Measurements from ENCODE around the gene MAST4. TPM values are rescaled to one million over a fixed set of nuclear protein-coding genes. Genes with fewer than 3 reads are reported as not detected.

MAST4 gene
- total and polyA plus RNA-seq, 2 of the 13 experiments (the other 11 are each of a cell fraction or from before 2014, with no cell fraction given): 3.4 to 3.7 TPM

DNA sequence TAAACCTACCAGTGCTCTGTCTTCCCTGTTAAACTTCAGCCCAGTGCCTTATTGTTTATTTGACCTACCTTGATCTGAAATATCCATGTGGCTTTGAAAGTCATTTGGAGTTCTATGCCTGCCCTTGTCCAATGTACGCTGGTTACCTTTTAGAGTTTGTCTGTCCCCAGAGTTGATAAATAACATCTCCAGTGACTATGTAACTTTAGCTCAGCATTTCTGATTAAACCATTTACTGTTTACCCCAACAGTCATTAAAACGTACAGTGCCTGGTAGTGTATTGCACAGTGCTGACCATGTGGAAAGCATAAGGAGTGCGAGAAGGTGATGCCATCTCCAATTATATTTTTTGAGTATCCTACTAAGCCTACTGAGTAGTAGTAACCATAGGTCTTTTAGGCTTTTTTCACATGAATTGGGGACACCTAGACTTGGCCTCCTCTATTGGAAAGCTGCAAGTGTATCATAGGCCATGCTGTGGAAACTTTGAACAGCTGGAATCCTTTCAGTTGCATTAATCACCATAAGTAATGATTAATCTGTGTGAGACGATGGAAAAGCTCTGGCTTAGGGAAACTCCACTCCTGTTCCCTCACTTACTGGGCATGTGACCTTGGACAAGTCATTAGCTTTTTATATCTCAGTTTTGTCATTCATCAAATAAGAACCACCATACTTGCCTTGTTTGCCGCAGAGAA lies 93.5 kb downstream of the MAST4 start:
- H4K20me1 ChIP-seq (ENCODE audit: insufficient read depth, low read length): no peaks in the 10 kb centered on the region
- in situ Hi-C loops (cut with HindIII; ENCODE audit: extremely low pct_ligation_motif_present, low pct_unique_long_range_greater_than_20kb) (no loop called here), intact Hi-C loops (cut with micrococcal nuclease; ENCODE audit: unreplicated experiment) (no loop called here)
- POLR2A ChIA-PET: no interaction called here
- H3K36me3 ChIP-seq (replicated peaks in 1 of 2; ENCODE audit: control insufficient read depth in 1 of 2, insufficient read depth in 2 of 2, low read length in 2 of 2): no peaks in the 10 kb centered on the region
- H3K27me3 ChIP-seq (ENCODE audit: control insufficient read depth in 1 of 2, insufficient read depth in 2 of 2, low read length in 2 of 2): no peaks in the 10 kb centered on the region
- WGBS (ENCODE audit: low lambda C conversion rate): 22% methylated on average over 5 of the region's 5 CpGs
- BruUV-seq (replicated peaks): no TSS peak
- no peak overlapping the region for H3K4me2 ChIP-seq (ENCODE audit: low read depth, low read length)
- no peak overlapping the region for H3K4me3 ChIP-seq (replicated peaks in 1 of 3; ENCODE audit: insufficient read depth in 1 of 3, low read depth in 2 of 3, low read length in 3 of 3)
- H3K27ac ChIP-seq (ENCODE audit: extremely low read length, insufficient read depth, low read length): no peak overlapping the region
- FAIRE-seq (no peak), ATAC-seq (no peak), DNase-seq (ENCODE audit: low spot score) (no peak)
- no peaks in the 10 kb centered on the region for H3K79me2 ChIP-seq (ENCODE audit: insufficient read depth, low read length)
- no peaks in the 10 kb centered on the region for H3K9me3 ChIP-seq (ENCODE audit: low read length)
- no peak overlapping the region for H3K9ac ChIP-seq (ENCODE audit: insufficient read depth, low read depth, low read length)
- no peak overlapping the region for H2AFZ ChIP-seq (ENCODE audit: low read length)
- H3K4me1 ChIP-seq (ENCODE audit: insufficient read depth, low read length): no peaks in the 10 kb centered on the region
- CTCF ChIA-PET (ENCODE audit: low intra/inter-chr PET ratio, low total read pairs): no interaction called here
- TF ChIP-seq RAD21 (CRISPR knock-in tag; IDR thresholded peaks at IDR 0.05): no peak
- TF ChIP-seq, protein P1, sequence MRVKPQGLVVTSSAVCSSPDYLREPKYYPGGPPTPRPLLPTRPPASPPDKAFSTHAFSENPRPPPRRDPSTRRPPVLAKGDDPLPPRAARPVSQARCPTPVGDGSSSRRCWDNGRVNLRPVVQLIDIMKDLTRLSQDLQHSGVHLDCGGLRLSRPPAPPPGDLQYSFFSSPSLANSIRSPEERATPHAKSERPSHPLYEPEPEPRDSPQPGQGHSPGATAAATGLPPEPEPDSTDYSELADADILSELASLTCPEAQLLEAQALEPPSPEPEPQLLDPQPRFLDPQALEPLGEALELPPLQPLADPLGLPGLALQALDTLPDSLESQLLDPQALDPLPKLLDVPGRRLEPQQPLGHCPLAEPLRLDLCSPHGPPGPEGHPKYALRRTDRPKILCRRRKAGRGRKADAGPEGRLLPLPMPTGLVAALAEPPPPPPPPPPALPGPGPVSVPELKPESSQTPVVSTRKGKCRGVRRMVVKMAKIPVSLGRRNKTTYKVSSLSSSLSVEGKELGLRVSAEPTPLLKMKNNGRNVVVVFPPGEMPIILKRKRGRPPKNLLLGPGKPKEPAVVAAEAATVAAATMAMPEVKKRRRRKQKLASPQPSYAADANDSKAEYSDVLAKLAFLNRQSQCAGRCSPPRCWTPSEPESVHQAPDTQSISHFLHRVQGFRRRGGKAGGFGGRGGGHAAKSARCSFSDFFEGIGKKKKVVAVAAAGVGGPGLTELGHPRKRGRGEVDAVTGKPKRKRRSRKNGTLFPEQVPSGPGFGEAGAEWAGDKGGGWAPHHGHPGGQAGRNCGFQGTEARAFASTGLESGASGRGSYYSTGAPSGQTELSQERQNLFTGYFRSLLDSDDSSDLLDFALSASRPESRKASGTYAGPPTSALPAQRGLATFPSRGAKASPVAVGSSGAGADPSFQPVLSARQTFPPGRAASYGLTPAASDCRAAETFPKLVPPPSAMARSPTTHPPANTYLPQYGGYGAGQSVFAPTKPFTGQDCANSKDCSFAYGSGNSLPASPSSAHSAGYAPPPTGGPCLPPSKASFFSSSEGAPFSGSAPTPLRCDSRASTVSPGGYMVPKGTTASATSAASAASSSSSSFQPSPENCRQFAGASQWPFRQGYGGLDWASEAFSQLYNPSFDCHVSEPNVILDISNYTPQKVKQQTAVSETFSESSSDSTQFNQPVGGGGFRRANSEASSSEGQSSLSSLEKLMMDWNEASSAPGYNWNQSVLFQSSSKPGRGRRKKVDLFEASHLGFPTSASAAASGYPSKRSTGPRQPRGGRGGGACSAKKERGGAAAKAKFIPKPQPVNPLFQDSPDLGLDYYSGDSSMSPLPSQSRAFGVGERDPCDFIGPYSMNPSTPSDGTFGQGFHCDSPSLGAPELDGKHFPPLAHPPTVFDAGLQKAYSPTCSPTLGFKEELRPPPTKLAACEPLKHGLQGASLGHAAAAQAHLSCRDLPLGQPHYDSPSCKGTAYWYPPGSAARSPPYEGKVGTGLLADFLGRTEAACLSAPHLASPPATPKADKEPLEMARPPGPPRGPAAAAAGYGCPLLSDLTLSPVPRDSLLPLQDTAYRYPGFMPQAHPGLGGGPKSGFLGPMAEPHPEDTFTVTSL (CRISPR knock-in tag; IDR thresholded peaks at IDR 0.05; ENCODE audit: borderline replicate concordance): no peak
- no peak for TF ChIP-seq ELF4 (CRISPR knock-in tag; IDR thresholded peaks at IDR 0.05; ENCODE audit: borderline replicate concordance)
- TF ChIP-seq ZKSCAN8 (CRISPR knock-in tag; IDR thresholded peaks at IDR 0.05; ENCODE audit: borderline replicate concordance): no peak
- no peak for TF ChIP-seq NFIC (IDR thresholded peaks at IDR 0.05; ENCODE audit: low read length)
- no peak for TF ChIP-seq STAT5B (CRISPR knock-in tag; IDR thresholded peaks at IDR 0.05)
- TF ChIP-seq ZNF234 (CRISPR knock-in tag; conservative IDR thresholded peaks at IDR 0.05): no peak
- TF ChIP-seq ZNF468 (CRISPR knock-in tag; IDR thresholded peaks at IDR 0.05): no peak
- no peak for TF ChIP-seq RARA (CRISPR knock-in tag; IDR thresholded peaks at IDR 0.05)
- TF ChIP-seq, protein P2, sequence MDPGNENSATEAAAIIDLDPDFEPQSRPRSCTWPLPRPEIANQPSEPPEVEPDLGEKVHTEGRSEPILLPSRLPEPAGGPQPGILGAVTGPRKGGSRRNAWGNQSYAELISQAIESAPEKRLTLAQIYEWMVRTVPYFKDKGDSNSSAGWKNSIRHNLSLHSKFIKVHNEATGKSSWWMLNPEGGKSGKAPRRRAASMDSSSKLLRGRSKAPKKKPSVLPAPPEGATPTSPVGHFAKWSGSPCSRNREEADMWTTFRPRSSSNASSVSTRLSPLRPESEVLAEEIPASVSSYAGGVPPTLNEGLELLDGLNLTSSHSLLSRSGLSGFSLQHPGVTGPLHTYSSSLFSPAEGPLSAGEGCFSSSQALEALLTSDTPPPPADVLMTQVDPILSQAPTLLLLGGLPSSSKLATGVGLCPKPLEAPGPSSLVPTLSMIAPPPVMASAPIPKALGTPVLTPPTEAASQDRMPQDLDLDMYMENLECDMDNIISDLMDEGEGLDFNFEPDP (CRISPR knock-in tag; conservative IDR thresholded peaks at IDR 0.05): no peak
- no peak for TF ChIP-seq LCORL (IDR thresholded peaks at IDR 0.05)
- TF ChIP-seq LCORL (CRISPR knock-in tag; IDR thresholded peaks at IDR 0.05): no peak
- TF ChIP-seq, protein P3, sequence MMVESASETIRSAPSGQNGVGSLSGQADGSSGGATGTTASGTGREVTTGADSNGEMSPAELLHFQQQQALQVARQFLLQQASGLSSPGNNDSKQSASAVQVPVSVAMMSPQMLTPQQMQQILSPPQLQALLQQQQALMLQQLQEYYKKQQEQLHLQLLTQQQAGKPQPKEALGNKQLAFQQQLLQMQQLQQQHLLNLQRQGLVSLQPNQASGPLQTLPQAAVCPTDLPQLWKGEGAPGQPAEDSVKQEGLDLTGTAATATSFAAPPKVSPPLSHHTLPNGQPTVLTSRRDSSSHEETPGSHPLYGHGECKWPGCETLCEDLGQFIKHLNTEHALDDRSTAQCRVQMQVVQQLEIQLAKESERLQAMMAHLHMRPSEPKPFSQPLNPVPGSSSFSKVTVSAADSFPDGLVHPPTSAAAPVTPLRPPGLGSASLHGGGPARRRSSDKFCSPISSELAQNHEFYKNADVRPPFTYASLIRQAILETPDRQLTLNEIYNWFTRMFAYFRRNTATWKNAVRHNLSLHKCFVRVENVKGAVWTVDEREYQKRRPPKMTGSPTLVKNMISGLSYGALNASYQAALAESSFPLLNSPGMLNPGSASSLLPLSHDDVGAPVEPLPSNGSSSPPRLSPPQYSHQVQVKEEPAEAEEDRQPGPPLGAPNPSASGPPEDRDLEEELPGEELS (CRISPR knock-in tag; IDR thresholded peaks at IDR 0.05): no peak

Measured in HepG2 (cell line).